ENCODE results near the gene TMEM221.
A peak's percentile ranks its signal among the peaks of the same experiment; 100 is the strongest.
"Not testable (repeated sequence)": the region's sequence is repeated elsewhere in the genome, so short reads cannot be mapped to it uniquely, and the experiment has no call there.

TMEM221 gene

GRCh38 chr19:17482877-17483604 is 34.6 kb upstream of the TMEM221 start:
- no peak for TF ChIP-seq CTCF (IDR thresholded peaks at IDR 0.05; ENCODE audit: low read depth, low read length)
- no peak overlapping the region for H3K4me3 ChIP-seq (ENCODE audit: low read depth, low read length)

- no peak for TF ChIP-seq CTCF (IDR thresholded peaks at IDR 0.05; ENCODE audit: low read depth, low read length)
Measured at GRCh38 chr19:17481986-17482385, 33.5 kb upstream of the TMEM221 start.

GRCh38 chr19:17479325-17479791 is 30.9 kb upstream of the TMEM221 start:
- H3K4me3 ChIP-seq (ENCODE audit: low read depth, low read length), result no peak overlapping the region
- no peak for TF ChIP-seq CTCF (IDR thresholded peaks at IDR 0.05; ENCODE audit: low read depth, low read length)

More at GRCh38 chr19:17481986-17482385, 33.5 kb upstream of the TMEM221 start:
- no peak overlapping the region for H3K4me3 ChIP-seq (ENCODE audit: low read depth, low read length)

- TF ChIP-seq CTCF (IDR thresholded peaks at IDR 0.05; ENCODE audit: low read depth, low read length), result no peak
- no peak overlapping the region for H3K4me3 ChIP-seq (ENCODE audit: low read depth, low read length)
Measured at GRCh38 chr19:17475541-17476115, 27.2 kb upstream of the TMEM221 start.

- not testable (repeated sequence) for H3K4me3 ChIP-seq (ENCODE audit: low read depth, low read length)
Measured at GRCh38 chr19:17475011-17475540, 26.6 kb upstream of the TMEM221 start.

GRCh38 chr19:17473041-17473440 is 24.6 kb upstream of the TMEM221 start:
- no peak for TF ChIP-seq CTCF (IDR thresholded peaks at IDR 0.05; ENCODE audit: low read depth, low read length)
- no peak overlapping the region for H3K4me3 ChIP-seq (ENCODE audit: low read depth, low read length)

- TF ChIP-seq CTCF (IDR thresholded peaks at IDR 0.05; ENCODE audit: low read depth, low read length), result no peak
- H3K4me3 ChIP-seq (ENCODE audit: low read depth, low read length), result peak overlapping the region; percentile 80
Measured at GRCh38 chr19:17471410-17472125, 23.1 kb upstream of the TMEM221 start.

Data from WI38 (cell line).